B cell (primary cell): Measurements from ENCODE around the gene ANXA8. TPM values are rescaled to one million over a fixed set of nuclear protein-coding genes. Genes with fewer than 3 reads are reported as not detected.

Source experiments
- ATAC-seq: fragments of 200-7000 bp; cut with Tn5 transposase; one replicate; pipeline ENCODE4 v1.10.0; 2021; ENCODE audit warnings: low read depth, mild to moderate bottlenecking, moderate number of reproducible peaks, moderate library complexity
- CTCF ChIA-PET: fragments of 350-600 bp; sonication (Branson Sonifier 250); formaldehyde crosslinking; loops from one replicate; lab custom pipeline; 2021; ENCODE audit warnings: antibody characterized with exemption, inconsistent platforms; lab: Charles Lee
- POLR2A ChIA-PET: fragments of 350-600 bp; sonication (Branson Sonifier 250); formaldehyde crosslinking; loops from one replicate; lab custom pipeline; 2021; ENCODE audit warnings: antibody characterized with exemption; lab: Charles Lee
- DNase-seq: peaks from one replicate; pipeline ENCODE4 v3.0.0; 2013
- H2AFZ ChIP-seq: 2 replicates; pipeline ENCODE4 v1.6.1; 2012; ENCODE audit warnings: mild to moderate bottlenecking, low read depth, low read length; ENCODE audit not compliant: insufficient read depth, poor library complexity, severe bottlenecking
- H3K27ac ChIP-seq, 2 donors: 1 replicate in 1 of 2; 2 replicates in 1 of 2; pipeline ENCODE4 v1.5.1; 2012 to 2013; ENCODE audit warnings: low read length in 2 of 2, mild to moderate bottlenecking in 2 of 2, moderate library complexity in 1 of 2
- H3K27me3 ChIP-seq, 4 experiments: fragments of 200-600 bp in 1 of 4; sonication (generic) in 1 of 4; replicated peaks in 1 of 4; 1 replicate in 2 of 4; 2 replicates in 2 of 4; pipeline versions ENCODE4 v1.6.1 to v1.7.0; 2013 to 2016; ENCODE audit warnings: low read length in 3 of 4, mild to moderate bottlenecking in 2 of 4, mixed read lengths in 1 of 4, moderate library complexity in 1 of 4; ENCODE audit not compliant: insufficient read depth in 4 of 4, control insufficient read depth in 3 of 4; ENCODE audit errors: control extremely low read depth in 1 of 4
- H3K36me3 ChIP-seq, 2 experiments: replicated peaks in 1 of 2; 1 replicate in 1 of 2; 2 replicates in 1 of 2; pipeline versions ENCODE4 v1.6.1 to v1.7.1; 2013; ENCODE audit warnings: low read length in 1 of 2; ENCODE audit not compliant: insufficient read depth in 2 of 2, control insufficient read depth in 1 of 2; ENCODE audit errors: control extremely low read depth in 1 of 2, extremely low read depth in 1 of 2
- H3K4me1 ChIP-seq, 2 donors: fragments of 200-600 bp in 1 of 2; sonication (generic) in 1 of 2; 1 replicate in 1 of 2; 2 replicates in 1 of 2; pipeline versions ENCODE4 v1.5.1 to v1.6.1; 2013 to 2017; ENCODE audit warnings: low read length in 2 of 2; ENCODE audit not compliant: control insufficient read depth in 2 of 2, insufficient read depth in 2 of 2
- H3K4me2 ChIP-seq: replicated peaks from 2 replicates; pipeline ENCODE3; 2012; ENCODE audit warnings: mild to moderate bottlenecking, low read depth, low read length; ENCODE audit not compliant: poor library complexity, severe bottlenecking
- H3K4me3 ChIP-seq, 5 experiments: fragments of 200-600 bp in 1 of 5; sonication (generic) in 1 of 5; 1 replicate in 3 of 5; 2 replicates in 2 of 5; pipeline versions ENCODE4 v1.5.1 to v1.7.0; 2011 to 2016; ENCODE audit warnings: low read length in 4 of 5, mild to moderate bottlenecking in 4 of 5, low read depth in 2 of 5, control low read depth in 1 of 5, moderate library complexity in 1 of 5; ENCODE audit not compliant: insufficient read depth in 1 of 5; ENCODE audit errors: control extremely low read depth in 1 of 5, extremely low read depth in 1 of 5
- H3K79me2 ChIP-seq: fragments of 200-600 bp; sonication (generic); one replicate; pipeline ENCODE4 v1.6.0; 2016; ENCODE audit warnings: low read length; ENCODE audit not compliant: control insufficient read depth, insufficient read depth
- H3K9ac ChIP-seq: fragments of 200-600 bp; sonication (generic); 2 replicates; pipeline ENCODE4 v1.6.1; 2017; ENCODE audit warnings: mild to moderate bottlenecking, low read length, moderate library complexity
- H3K9me3 ChIP-seq, 3 donors: one replicate each; pipeline versions ENCODE4 v1.6.1 to v1.7.1; 2013; ENCODE audit warnings: low read length in 2 of 3; ENCODE audit not compliant: control insufficient read depth in 2 of 3, insufficient read depth in 1 of 3; ENCODE audit errors: control extremely low read depth in 1 of 3
- H4K20me1 ChIP-seq: 2 replicates; pipeline ENCODE4 v1.6.0; 2012; ENCODE audit warnings: mild to moderate bottlenecking, low read length; ENCODE audit not compliant: insufficient read depth, control insufficient read depth, poor library complexity, severe bottlenecking
- H3K27ac Mint-ChIP-seq: one replicate; pipeline ENCODE4 v1.8.0; 2021; ENCODE audit warnings: mixed read lengths
- H3K27me3 Mint-ChIP-seq: one replicate; pipeline ENCODE4 v1.8.0; 2021; ENCODE audit warnings: mixed read lengths
- H3K4me1 Mint-ChIP-seq: one replicate; pipeline ENCODE4 v1.8.0; 2021; ENCODE audit warnings: mixed read lengths
- H3K4me3 Mint-ChIP-seq: one replicate; pipeline ENCODE4 v1.8.0; 2021; ENCODE audit warnings: mixed read lengths
- H3K9me3 Mint-ChIP-seq: one replicate; pipeline ENCODE4 v1.8.0; 2022; ENCODE audit warnings: mixed read lengths; ENCODE audit not compliant: insufficient read depth
- CTCF ChIP-seq: fragments of 200-600 bp; IDR thresholded peaks from one replicate; pipeline ENCODE4 v1.8.0; 2022; ENCODE audit warnings: antibody characterized with exemption, mild to moderate bottlenecking
- EZH2 ChIP-seq: IDR thresholded peaks from 2 replicates; pipeline ENCODE4 v1.6.1; 2012; ENCODE audit warnings: borderline replicate concordance, low read depth, mild to moderate bottlenecking, moderate library complexity, low read length; ENCODE audit not compliant: insufficient read depth, poor library complexity, severe bottlenecking
- WGBS: methylation state at CpG from one replicate; pipeline ENCODE4 v1.1.5; 2013; ENCODE audit warnings: missing lambda C conversion rate; ENCODE audit not compliant: insufficient coverage; 5-methylcytosine and 5-hydroxymethylcytosine counted together
- intact Hi-C: fragments of 100-400 bp; cut with micrococcal nuclease; formaldehyde crosslinking; loops from one replicate; pipeline ENCODE4 v1.10.0; 2022
- polyA plus RNA-seq: library from polyadenylated mRNA; depleted of rRNA; stranded (reverse); fragments of >200 nt; gene quantifications from 2 replicates; pipeline ENCODE4 v1.2.3, GENCODE V29; 2012
- total RNA-seq, 2 donors: library from RNA; stranded (reverse); fragments of 120-200 nt in 1 of 2; gene quantifications; 1 replicate in 1 of 2; 2 replicates in 1 of 2; pipeline versions ENCODE4 v1.2.3 to v1.2.4, GENCODE V29; 2013 to 2022

Gene ANXA8
- total and polyA plus RNA-seq, 2 donors (not counting 1 experiment from before 2014, with no cell fraction given), result not detected

DNA sequence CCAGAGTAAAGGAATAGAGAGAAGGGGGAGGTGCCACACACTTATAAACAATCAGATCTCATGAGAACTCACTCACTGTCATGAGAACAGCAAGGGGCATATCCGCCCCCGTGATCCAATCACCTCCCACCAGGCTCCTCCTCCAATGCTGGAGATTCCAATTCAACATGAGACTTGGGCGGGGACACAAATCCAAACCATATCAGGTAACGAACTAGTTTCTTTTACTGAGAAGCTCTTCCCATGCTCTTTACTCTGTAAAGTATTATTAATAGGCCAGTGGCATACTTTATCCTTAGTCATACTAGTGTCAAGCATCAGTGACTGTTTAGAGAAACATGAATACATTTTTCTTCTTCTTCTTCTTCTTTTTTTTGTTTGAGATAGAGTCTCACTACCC is 60.4 kb downstream of the ANXA8 start:
- Mint-ChIP-seq H3K4me1 (no peaks in the 10 kb centered on the region), H3K9me3 (no peaks in the 10 kb centered on the region), H3K27me3 (no peaks in the 10 kb centered on the region), H3K27ac (no peak overlapping the region), H3K4me3 (no peak overlapping the region)
- POLR2A ChIA-PET, result no interaction called here
- Histone ChIP-seq H3K9ac (no peak overlapping the region), H3K4me3 (no peak overlapping the region), H3K27me3 (no peaks in the 10 kb centered on the region), H4K20me1 (no peaks in the 10 kb centered on the region), H3K36me3 (no peaks in the 10 kb centered on the region), H2AFZ (no peak overlapping the region), H3K79me2 (no peaks in the 10 kb centered on the region), H3K27ac (no peak overlapping the region), H3K9me3 (peaks cover 0 to 8% (median 0%) of the 10 kb centered on the region in 3 donors), H3K4me1 (no peaks in the 10 kb centered on the region), H3K4me2 (no peak overlapping the region)
- ATAC-seq (no peak), DNase-seq (no peak)
- CTCF ChIA-PET, result no interaction called here
- intact Hi-C loops, result no loop called here
- no CpG with 5 or more reads among the region's 4 CpGs for WGBS
- TF ChIP-seq EZH2 (no peak), CTCF (no peak)

DNA sequence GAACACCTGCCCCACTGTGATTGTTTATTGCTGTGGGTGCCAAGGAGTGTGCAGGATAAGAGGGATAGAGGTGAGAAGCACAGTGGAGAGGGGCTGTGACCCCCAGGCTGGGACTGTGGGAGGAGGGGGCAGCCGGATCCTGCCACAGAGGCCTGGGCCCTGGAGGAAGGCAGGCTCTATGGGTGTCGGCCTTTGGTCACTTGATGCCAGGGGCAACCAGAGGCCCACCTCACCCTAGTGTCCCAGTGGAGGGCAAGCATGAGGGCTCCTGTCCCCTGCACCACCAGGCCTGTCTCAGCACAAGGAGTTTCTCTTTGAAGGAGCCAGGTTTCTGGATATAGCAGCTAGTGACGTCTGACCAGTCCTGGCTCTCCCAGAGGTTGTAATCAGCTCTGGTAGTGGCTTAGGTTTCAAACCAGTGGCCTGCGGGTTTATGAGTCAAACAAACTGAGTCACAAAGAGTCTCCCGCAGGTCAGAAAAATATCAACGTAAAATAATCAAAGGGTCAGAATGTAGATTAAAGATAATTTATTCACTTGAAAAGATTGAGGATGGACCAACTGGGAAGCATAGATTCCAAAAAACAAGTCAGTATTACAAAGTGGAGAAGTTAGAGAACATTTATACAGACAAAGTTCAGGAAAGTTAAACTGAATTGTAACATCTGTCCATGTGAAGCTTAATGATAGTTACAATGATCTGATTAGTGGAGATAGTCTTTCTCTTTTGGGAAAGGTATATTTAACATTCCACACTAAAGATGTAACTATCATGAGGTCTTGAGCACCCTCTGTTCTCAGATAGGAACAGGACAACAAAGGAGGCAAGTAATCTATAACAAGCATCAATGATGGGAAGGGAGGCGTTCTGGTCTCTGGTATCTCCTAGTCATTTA is 62.6 kb downstream of the ANXA8 start:
- CTCF ChIA-PET, result no interaction called here
- H4K20me1 ChIP-seq, result no peaks in the 10 kb centered on the region
- Mint-ChIP-seq H3K4me3 (no peak overlapping the region), H3K27ac (no peak overlapping the region), H3K9me3 (no peaks in the 10 kb centered on the region), H3K4me1 (no peaks in the 10 kb centered on the region), H3K27me3 (no peaks in the 10 kb centered on the region)
- no peak overlapping the region for H3K9ac ChIP-seq
- ATAC-seq, result no peak
- intact Hi-C loops, result no loop called here
- H3K9me3 ChIP-seq, result peaks cover 0 to 11% (median 0%) of the 10 kb centered on the region in 3 donors
- no peak for DNase-seq
- H3K36me3 ChIP-seq, result no peaks in the 10 kb centered on the region
- H3K4me2 ChIP-seq, result no peak overlapping the region
- POLR2A ChIA-PET, result no interaction called here
- no peak for TF ChIP-seq EZH2
- no peak for TF ChIP-seq CTCF
- H3K4me3 ChIP-seq, result no peak overlapping the region
- peaks cover 0 to 6% (median 0%) of the 10 kb centered on the region in 4 experiments for H3K27me3 ChIP-seq
- H3K79me2 ChIP-seq, result no peaks in the 10 kb centered on the region
- no peaks in the 10 kb centered on the region for H3K4me1 ChIP-seq
- H3K27ac ChIP-seq, result no peak overlapping the region
- WGBS, result 97% methylated on average over 4 of the region's 7 CpGs
- H2AFZ ChIP-seq, result no peak overlapping the region
